HPDE6-E6E7 (cell line): ENCODE results near the gene FIBCD1.

Experiments
- DNase-seq: peaks from one replicate; pipeline ENCODE4 v3.0.0; 2011; ENCODE audit warnings: missing footprints; ENCODE audit errors: extremely low spot score

Gene FIBCD1

DNA sequence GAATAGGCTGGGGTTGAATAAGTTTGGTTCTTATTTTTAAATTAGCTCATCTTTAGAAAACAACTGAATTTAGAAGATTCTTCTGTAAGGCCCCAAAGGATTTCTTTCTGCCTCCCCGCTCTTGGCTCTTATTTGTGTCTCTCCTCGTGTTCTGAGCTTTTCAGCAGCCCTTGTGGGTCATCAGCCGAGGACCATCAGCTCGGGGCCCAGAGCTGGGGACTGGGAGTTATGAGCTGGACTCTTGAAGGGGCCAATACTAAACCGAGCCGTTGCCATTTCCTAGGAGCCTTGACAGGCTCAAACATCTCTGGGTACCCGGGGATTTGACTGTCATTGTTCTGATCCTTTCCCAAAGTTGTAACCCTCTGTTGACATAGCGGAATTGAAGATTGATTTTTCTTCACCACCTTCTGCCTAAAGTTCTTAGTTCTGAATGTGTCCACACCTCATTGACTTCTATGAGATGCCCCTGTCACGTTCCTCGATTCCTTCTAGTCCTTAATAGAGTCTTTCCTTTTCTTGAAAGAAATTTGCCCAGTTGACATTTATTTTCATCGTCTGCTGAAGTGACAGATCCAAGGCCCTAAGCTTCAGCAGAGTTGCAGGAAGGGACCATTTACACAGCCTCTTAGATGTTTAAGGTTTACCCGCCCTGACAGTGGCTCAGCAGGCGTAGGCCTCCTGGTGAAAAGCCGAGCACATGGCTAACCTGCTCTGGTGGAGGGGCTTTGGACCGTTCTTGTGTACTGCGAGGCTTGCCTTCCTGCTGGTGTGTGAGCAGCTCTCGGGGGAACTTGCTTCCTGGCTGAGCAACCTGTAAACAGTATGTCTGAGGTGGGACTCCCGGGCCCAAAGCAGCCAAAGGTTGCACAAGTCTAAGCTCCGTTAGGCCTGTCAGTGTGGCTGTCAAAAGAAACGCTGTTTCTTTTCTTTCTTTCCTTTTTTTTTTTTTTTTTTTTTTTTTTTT, 80.0 kb downstream of the FIBCD1 start:
- DNase-seq: no peak

DNA sequence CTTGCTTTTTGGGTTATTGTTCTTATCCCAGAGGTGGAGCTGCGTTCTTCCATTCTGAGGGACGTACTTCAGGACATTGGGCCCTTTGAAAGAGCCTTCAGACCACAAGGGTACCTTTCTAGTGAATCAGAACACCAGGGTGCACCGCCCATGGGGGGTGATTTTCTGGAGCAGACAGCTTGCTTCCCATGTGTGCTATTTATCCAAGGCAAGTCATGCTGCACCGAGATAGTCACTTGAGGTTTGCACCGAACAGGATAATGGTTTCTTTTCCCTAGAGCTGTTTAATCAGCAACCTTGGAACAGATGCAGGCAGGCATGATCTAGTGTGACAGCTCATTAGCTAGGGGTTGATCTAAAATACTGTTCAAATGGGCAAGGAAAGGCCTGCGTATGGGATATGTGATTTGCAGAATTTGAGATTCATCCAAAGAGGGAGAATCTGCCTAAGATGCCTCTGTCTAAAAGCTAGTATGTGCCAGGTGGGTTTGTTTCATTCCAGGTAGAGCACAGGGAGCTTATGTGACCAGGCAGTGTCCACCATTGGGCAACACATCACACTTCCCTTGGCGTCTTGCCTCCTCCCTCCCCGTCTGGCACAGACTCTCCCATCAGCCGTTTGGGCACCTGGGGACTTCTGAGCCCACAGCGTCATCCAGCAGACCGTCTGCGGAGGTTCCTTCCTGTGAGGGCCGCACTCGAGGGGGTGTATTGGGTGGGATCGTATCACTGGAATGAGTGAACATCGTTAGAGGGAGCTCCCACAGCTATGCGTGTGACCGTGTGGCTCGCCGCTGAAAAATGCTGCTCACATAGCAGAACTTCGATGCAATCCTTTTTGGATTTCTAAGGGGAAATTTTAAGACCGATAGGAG, 80.9 kb downstream of the FIBCD1 start:
- no peak for DNase-seq

DNA sequence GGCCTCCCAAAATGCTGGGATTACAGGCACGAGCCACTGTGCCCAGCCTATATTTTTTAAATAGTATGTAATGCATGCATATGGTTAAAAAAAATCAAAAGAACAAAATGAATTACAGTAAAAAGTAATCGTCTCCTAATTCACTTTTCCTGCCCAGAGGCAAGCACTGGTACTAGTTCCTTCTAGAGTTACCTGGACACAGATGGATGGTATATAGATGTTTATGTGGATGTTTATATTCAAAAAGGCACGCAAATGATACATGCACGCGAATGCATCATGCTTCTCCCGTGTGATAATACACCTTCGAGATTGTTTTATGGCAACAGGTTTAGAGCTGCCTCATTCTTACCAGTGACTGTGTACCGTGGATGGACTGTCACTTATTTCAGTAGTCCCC, 82.6 kb downstream of the FIBCD1 start:
- no peak for DNase-seq

DNA sequence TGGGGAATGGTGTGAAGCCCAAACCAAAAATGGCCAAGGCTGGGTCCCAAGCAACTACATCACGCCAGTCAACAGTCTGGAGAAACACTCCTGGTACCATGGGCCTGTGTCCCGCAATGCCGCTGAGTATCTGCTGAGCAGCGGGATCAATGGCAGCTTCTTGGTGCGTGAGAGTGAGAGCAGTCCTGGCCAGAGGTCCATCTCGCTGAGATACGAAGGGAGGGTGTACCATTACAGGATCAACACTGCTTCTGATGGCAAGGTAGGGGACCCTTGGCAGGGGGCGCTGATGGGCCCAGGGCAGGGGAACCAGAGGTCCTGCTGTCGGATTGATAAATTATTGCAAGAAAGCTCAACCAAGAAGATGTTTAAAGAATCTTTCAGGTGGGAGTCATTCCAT, 84.2 kb downstream of the FIBCD1 start:
- DNase-seq: no peak

DNA sequence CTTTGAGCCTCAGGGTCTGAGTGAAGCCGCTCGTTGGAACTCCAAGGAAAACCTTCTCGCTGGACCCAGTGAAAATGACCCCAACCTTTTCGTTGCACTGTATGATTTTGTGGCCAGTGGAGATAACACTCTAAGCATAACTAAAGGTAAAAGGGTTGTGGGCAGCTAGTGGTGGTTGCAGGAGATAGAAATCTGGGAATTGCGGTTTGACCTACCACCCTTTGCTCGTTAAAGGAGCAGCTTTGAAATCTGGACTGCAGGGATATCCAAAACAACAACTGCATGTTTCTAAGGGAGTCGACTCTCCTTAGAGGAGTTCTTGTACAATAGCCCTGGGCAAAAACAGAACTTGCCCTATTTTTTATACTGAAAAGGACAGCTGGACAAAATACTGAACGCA, 85.0 kb downstream of the FIBCD1 start:
- DNase-seq: no peak

DNA sequence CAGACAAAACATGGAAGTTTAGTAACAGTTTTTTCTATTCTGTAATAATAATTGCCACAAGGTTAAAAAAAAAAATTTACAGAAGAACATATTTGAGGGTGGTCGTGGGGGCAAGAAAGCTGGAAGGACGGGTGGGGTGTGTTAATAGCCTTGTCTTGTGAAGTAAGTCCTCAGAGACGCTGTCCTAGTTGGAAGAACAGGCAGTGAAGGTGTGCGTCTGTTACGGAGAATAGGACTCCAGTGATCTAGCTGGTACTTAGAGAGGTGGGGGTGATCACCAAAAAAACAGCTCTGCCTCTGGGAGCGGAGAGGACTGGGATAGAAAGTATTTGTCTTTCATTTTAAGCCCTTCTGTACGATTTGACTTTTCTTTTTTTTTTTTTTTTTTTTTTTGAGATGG, 86.2 kb downstream of the FIBCD1 start:
- no peak for DNase-seq
